ENCODE results near the gene BICD1. TPM values are rescaled to one million over a fixed set of nuclear protein-coding genes. Genes with fewer than 3 reads are reported as not detected.

The BICD1 gene
- total RNA-seq, 1 donor from 2014 or later, result 87.9 TPM

- Mint-ChIP-seq H3K4me3 (ENCODE audit: unreplicated experiment) (peak overlapping the region; percentile 40), H3K27me3 (ENCODE audit: unreplicated experiment) (no peaks in the 10 kb centered on the region), H3K4me1 (ENCODE audit: unreplicated experiment) (peaks cover 15% of the 10 kb centered on the region), H3K9me3 (ENCODE audit: unreplicated experiment) (no peaks in the 10 kb centered on the region), H3K27ac (ENCODE audit: unreplicated experiment) (no peak overlapping the region), H3K36me3 (ENCODE audit: low read depth, unreplicated experiment) (peaks cover 23% of the 10 kb centered on the region)
- no peak for TF ChIP-seq CTCF (IDR thresholded peaks at IDR 0.05; ENCODE audit: unreplicated experiment)
- DNase-seq (ENCODE audit: low spot score), result no peak
These were observed 146.6 kb downstream of the BICD1 start for GRCh38 chr12:32253154-32253790.

GRCh38 chr12:32254260-32254956 is 147.8 kb downstream of the BICD1 start:
- H3K27ac Mint-ChIP-seq (ENCODE audit: unreplicated experiment), result peak overlapping the region; percentile 58
- no peaks in the 10 kb centered on the region for H3K9me3 Mint-ChIP-seq (ENCODE audit: unreplicated experiment)
- H3K27me3 Mint-ChIP-seq (ENCODE audit: unreplicated experiment), result no peaks in the 10 kb centered on the region
- peaks cover 23% of the 10 kb centered on the region for H3K36me3 Mint-ChIP-seq (ENCODE audit: low read depth, unreplicated experiment)
- TF ChIP-seq CTCF (IDR thresholded peaks at IDR 0.05; ENCODE audit: unreplicated experiment), result no peak
- H3K4me3 Mint-ChIP-seq (ENCODE audit: unreplicated experiment), result no peak overlapping the region
- peaks cover 12% of the 10 kb centered on the region for H3K4me1 Mint-ChIP-seq (ENCODE audit: unreplicated experiment)
- DNase-seq (ENCODE audit: low spot score), result no peak

- peak overlapping the region; percentile 4 for H3K4me3 Mint-ChIP-seq (ENCODE audit: unreplicated experiment)
- peaks cover 25% of the 10 kb centered on the region for H3K36me3 Mint-ChIP-seq (ENCODE audit: low read depth, unreplicated experiment)
- H3K9me3 Mint-ChIP-seq (ENCODE audit: unreplicated experiment), result no peaks in the 10 kb centered on the region
- TF ChIP-seq CTCF (IDR thresholded peaks at IDR 0.05; ENCODE audit: unreplicated experiment), result no peak
- no peak for DNase-seq (ENCODE audit: low spot score)
- H3K27ac Mint-ChIP-seq (ENCODE audit: unreplicated experiment), result no peak overlapping the region
- H3K27me3 Mint-ChIP-seq (ENCODE audit: unreplicated experiment), result no peaks in the 10 kb centered on the region
- peaks cover 13% of the 10 kb centered on the region for H3K4me1 Mint-ChIP-seq (ENCODE audit: unreplicated experiment)
These were observed 148.9 kb downstream of the BICD1 start for GRCh38 chr12:32255588-32255987.

- no peak for DNase-seq (ENCODE audit: low spot score)
- Mint-ChIP-seq H3K27me3 (ENCODE audit: unreplicated experiment) (peaks cover 2% of the 10 kb centered on the region), H3K9me3 (ENCODE audit: unreplicated experiment) (no peaks in the 10 kb centered on the region), H3K4me3 (ENCODE audit: unreplicated experiment) (no peak overlapping the region), H3K4me1 (ENCODE audit: unreplicated experiment) (peaks cover 30% of the 10 kb centered on the region), H3K36me3 (ENCODE audit: low read depth, unreplicated experiment) (peaks cover 25% of the 10 kb centered on the region), H3K27ac (ENCODE audit: unreplicated experiment) (no peak overlapping the region)
- TF ChIP-seq CTCF (IDR thresholded peaks at IDR 0.05; ENCODE audit: unreplicated experiment), result no peak
These were observed 151.2 kb downstream of the BICD1 start for GRCh38 chr12:32257695-32258496.

Data from endothelial cell (in vitro differentiated cells).